Activated CD8-positive, alpha-beta memory T cell treated with anti-CD3 and anti-CD28 coated beads for 24 hours (primary cell): ENCODE data around the gene RAB22A.
A peak's percentile ranks its signal among the peaks of the same experiment; 100 is the strongest.
"Not testable (repeated sequence)": the region's sequence is repeated elsewhere in the genome, so short reads cannot be mapped to it uniquely, and the experiment has no call there.

Experiments
- DNase-seq: peaks from one replicate; pipeline ENCODE4 v3.0.0-alpha.2; 2020

Gene RAB22A

GRCh38 chr20:58352468-58352867 is 43.0 kb downstream of the RAB22A start:
- no peak for DNase-seq

GRCh38 chr20:58359441-58359840 is 49.9 kb downstream of the RAB22A start:
- DNase-seq, result no peak

GRCh38 chr20:58360936-58361335 is 51.4 kb downstream of the RAB22A start:
- no peak for DNase-seq

- no peak for DNase-seq
These were observed 52.1 kb downstream of the RAB22A start for GRCh38 chr20:58361481-58362205.

- DNase-seq, result no peak
These were observed 52.6 kb downstream of the RAB22A start for GRCh38 chr20:58362206-58362516.

- no peak for DNase-seq
These were observed 53.5 kb downstream of the RAB22A start for GRCh38 chr20:58362970-58363369.

- no peak for DNase-seq
These were observed 57.4 kb downstream of the RAB22A start for GRCh38 chr20:58366866-58367265.

- DNase-seq, result no peak
These were observed 63.3 kb downstream of the RAB22A start for GRCh38 chr20:58372806-58373205.

GRCh38 chr20:58373296-58373695 is 63.8 kb downstream of the RAB22A start:
- DNase-seq, result not testable (repeated sequence)

- no peak for DNase-seq
These were observed 64.7 kb downstream of the RAB22A start for GRCh38 chr20:58374027-58374850.

- DNase-seq, result no peak
These were observed 65.6 kb downstream of the RAB22A start for GRCh38 chr20:58374906-58375758.

GRCh38 chr20:58375759-58376352 is 66.3 kb downstream of the RAB22A start:
- DNase-seq, result no peak

- DNase-seq, result no peak
These were observed 67.5 kb downstream of the RAB22A start for GRCh38 chr20:58377017-58377416.

- no peak for DNase-seq
These were observed 68.4 kb downstream of the RAB22A start for GRCh38 chr20:58377766-58378401.

GRCh38 chr20:58378704-58379103 is 69.2 kb downstream of the RAB22A start:
- no peak for DNase-seq

GRCh38 chr20:58381627-58382026 is 72.1 kb downstream of the RAB22A start:
- no peak for DNase-seq

GRCh38 chr20:58382096-58382495 is 72.6 kb downstream of the RAB22A start:
- no peak for DNase-seq

GRCh38 chr20:58384821-58385220 is 75.3 kb downstream of the RAB22A start:
- DNase-seq, result no peak

- no peak for DNase-seq
These were observed 78.6 kb downstream of the RAB22A start for GRCh38 chr20:58388028-58388601.

- DNase-seq, result peak; percentile 99
These were observed 79.4 kb downstream of the RAB22A start, which contains the start of gene VAPB for GRCh38 chr20:58388882-58389323. Gene VAPB (plus strand): TSS chr20:58389229. CDS start chr20:58389460, 231 bp downstream.

GRCh38 chr20:58389324-58389967 is 79.9 kb downstream of the RAB22A start:
- DNase-seq, result no peak
